IMR-90 (cell line): Measurements from ENCODE around the gene P2RX5. TPM values are rescaled to one million over a fixed set of nuclear protein-coding genes. Genes with fewer than 3 reads are reported as not detected.

Experiments
- ATAC-seq: fragments of 200-7000 bp; cut with Tn5 transposase; 2 replicates; pipeline ENCODE4 v1.9.1; 2020; ENCODE audit warnings: low read depth, mild to moderate bottlenecking, moderate library complexity
- BruUV-seq: library from RNA; stranded (reverse); fragments of 400-500 nt; replicated peaks from 2 replicates; lab custom pipeline; 2021; lab: Mats Ljungman, UMichigan
- CTCF ChIA-PET: fragments of 300-600 bp; formaldehyde crosslinking; extraction: SDS; loops from one replicate; lab custom pipeline; 2021; ENCODE audit warnings: antibody characterized with exemption; lab: Yijun Ruan, JAX
- POLR2A ChIA-PET: fragments of 300-600 bp; sonication (Branson Sonifier 250); formaldehyde crosslinking; loops from one replicate; lab custom pipeline; 2022; ENCODE audit warnings: antibody characterized with exemption; ENCODE audit not compliant: unreplicated experiment; lab: Charles Lee
- DNase-seq: peaks from one replicate; pipeline ENCODE4 v3.0.0; 2013
- H2AFZ ChIP-seq: replicated peaks from 2 replicates; pipeline ENCODE3; 2013; ENCODE audit warnings: low read length, mild to moderate bottlenecking; ENCODE audit not compliant: poor library complexity
- H2AK5ac ChIP-seq: 2 replicates; pipeline ENCODE4 v1.6.1; 2013; ENCODE audit warnings: low read depth, low read length, inconsistent platforms
- H2AK9ac ChIP-seq: replicated peaks from 2 replicates; pipeline ENCODE3; 2013; ENCODE audit warnings: mild to moderate bottlenecking, low read depth, low read length, moderate library complexity; ENCODE audit not compliant: poor library complexity
- H2BK120ac ChIP-seq: 2 replicates; pipeline ENCODE4 v1.6.1; 2013; ENCODE audit warnings: low read depth, low read length, inconsistent platforms
- H2BK15ac ChIP-seq: 3 replicates; pipeline ENCODE4 v1.6.1; 2013; ENCODE audit warnings: low read depth, low read length, inconsistent platforms
- H2BK20ac ChIP-seq: 2 replicates; pipeline ENCODE4 v1.6.1; 2013; ENCODE audit warnings: low read depth, mild to moderate bottlenecking, inconsistent platforms, low read length, moderate library complexity
- H2BK5ac ChIP-seq: 2 replicates; pipeline ENCODE4 v1.6.1; 2013; ENCODE audit warnings: mild to moderate bottlenecking, low read depth, low read length, inconsistent platforms; ENCODE audit not compliant: poor library complexity, severe bottlenecking
- H3K14ac ChIP-seq: replicated peaks from 2 replicates; pipeline ENCODE4 v1.6.1; 2013; ENCODE audit warnings: low read depth, low read length, inconsistent platforms
- H3K18ac ChIP-seq: 2 replicates; pipeline ENCODE4 v1.6.1; 2013; ENCODE audit warnings: low read depth, low read length, control low read depth
- H3K23ac ChIP-seq: 2 replicates; pipeline ENCODE4 v1.6.1; 2013; ENCODE audit warnings: low read depth, low read length, inconsistent platforms
- H3K27ac ChIP-seq: 2 replicates; pipeline ENCODE4 v1.5.1; 2013; ENCODE audit warnings: mild to moderate bottlenecking, control low read depth, low read length; ENCODE audit not compliant: insufficient read depth
- H3K27me3 ChIP-seq: 2 replicates; pipeline ENCODE4 v1.6.1; 2013; ENCODE audit warnings: low read length; ENCODE audit not compliant: control insufficient read depth, insufficient read depth
- H3K36me3 ChIP-seq: 2 replicates; pipeline ENCODE4 v1.6.1; 2013; ENCODE audit warnings: low read length, mixed read lengths; ENCODE audit not compliant: control insufficient read depth, insufficient read depth
- H3K4ac ChIP-seq: 2 replicates; pipeline ENCODE4 v1.6.1; 2013; ENCODE audit warnings: low read depth, low read length, inconsistent platforms
- H3K4me1 ChIP-seq: 2 replicates; pipeline ENCODE4 v1.6.1; 2013; ENCODE audit warnings: low read length, mixed read lengths; ENCODE audit not compliant: control insufficient read depth, insufficient read depth
- H3K4me2 ChIP-seq: 2 replicates; pipeline ENCODE4 v1.6.1; 2013; ENCODE audit warnings: low read depth, mild to moderate bottlenecking, control low read depth, low read length, moderate library complexity
- H3K4me3 ChIP-seq: 2 replicates; pipeline ENCODE4 v1.5.1; 2013; ENCODE audit warnings: low read depth, mild to moderate bottlenecking, control low read depth, low read length, moderate library complexity; ENCODE audit not compliant: insufficient read depth
- H3K56ac ChIP-seq: 2 replicates; pipeline ENCODE4 v1.6.1; 2013; ENCODE audit warnings: low read length, inconsistent platforms; ENCODE audit not compliant: insufficient read depth; ENCODE audit errors: extremely low read depth
- H3K79me1 ChIP-seq, 2 experiments: 2 replicates each; pipeline ENCODE4 v1.6.1; 2013; ENCODE audit warnings: low read length in 2 of 2, inconsistent platforms in 1 of 2, low read depth in 1 of 2
- H3K9ac ChIP-seq: 2 replicates; pipeline ENCODE4 v1.6.1; 2013; ENCODE audit warnings: low read depth, low read length, control low read depth
- H3K9me1 ChIP-seq: 2 replicates; pipeline ENCODE4 v1.6.1; 2013; ENCODE audit warnings: low read length, inconsistent platforms; ENCODE audit not compliant: insufficient read depth
- H3K9me3 ChIP-seq: 2 replicates; pipeline ENCODE4 v1.6.1; 2013; ENCODE audit warnings: low read length; ENCODE audit not compliant: control insufficient read depth, insufficient read depth
- H4K20me1 ChIP-seq: 2 replicates; pipeline ENCODE4 v1.6.1; 2013; ENCODE audit warnings: low read length, inconsistent platforms; ENCODE audit not compliant: insufficient read depth
- H4K5ac ChIP-seq: 2 replicates; pipeline ENCODE4 v1.6.1; 2013; ENCODE audit warnings: mild to moderate bottlenecking, low read depth, low read length, control low read depth
- H4K8ac ChIP-seq, 2 experiments: 2 replicates each; pipeline ENCODE4 v1.6.1; 2013; ENCODE audit warnings: low read depth in 2 of 2, low read length in 2 of 2, control low read depth in 1 of 2, inconsistent platforms in 1 of 2
- H4K91ac ChIP-seq: 2 replicates; pipeline ENCODE4 v1.6.1; 2013; ENCODE audit warnings: low read depth, low read length, inconsistent platforms; ENCODE audit not compliant: insufficient read depth
- ELK1 ChIP-seq: fragments of 150-350 bp; IDR thresholded peaks from 2 replicates; pipeline ENCODE4 v1.6.1; 2016; ENCODE audit warnings: low read depth, mild to moderate bottlenecking, low read length, moderate library complexity, borderline replicate concordance
- FOS ChIP-seq: fragments of 150-350 bp; IDR thresholded peaks from 2 replicates; pipeline ENCODE4 v1.6.1; 2016; ENCODE audit warnings: low read depth, low read length
- MAZ ChIP-seq: IDR thresholded peaks from 2 replicates; pipeline ENCODE4 v1.6.1; 2012; ENCODE audit warnings: low read depth, mild to moderate bottlenecking, low read length, improper control_type of control experiment, moderate library complexity, borderline replicate concordance
- MXI1 ChIP-seq: IDR thresholded peaks from 2 replicates; pipeline ENCODE4 v1.6.1; 2012; ENCODE audit warnings: low read depth, mild to moderate bottlenecking, low read length, moderate library complexity, borderline replicate concordance
- RAD21 ChIP-seq: IDR thresholded peaks from 2 replicates; pipeline ENCODE4 v1.6.1; 2012; ENCODE audit warnings: low read length, improper control_type of control experiment
- RCOR1 ChIP-seq: IDR thresholded peaks from 2 replicates; pipeline ENCODE4 v1.6.1; 2012; ENCODE audit warnings: mild to moderate bottlenecking, low read length, improper control_type of control experiment; ENCODE audit not compliant: insufficient replicate concordance
- RFX5 ChIP-seq: IDR thresholded peaks from 2 replicates; pipeline ENCODE4 v1.8.0; 2012; ENCODE audit warnings: low read depth, mild to moderate bottlenecking, low read length, moderate library complexity
- SMC3 ChIP-seq: fragments of 150-350 bp; IDR thresholded peaks from 2 replicates; pipeline ENCODE4 v1.6.1; 2016; ENCODE audit warnings: low read depth, mild to moderate bottlenecking, antibody characterized with exemption, low read length, moderate library complexity
- WGBS, 2 experiments: methylation state at CpG; one replicate each; pipeline versions ENCODE4 v1.1.5 to v1.1.7; 2013; ENCODE audit warnings: missing lambda C conversion rate in 2 of 2; ENCODE audit not compliant: insufficient read length in 1 of 2; ENCODE audit errors: extremely low coverage in 2 of 2; 5-methylcytosine and 5-hydroxymethylcytosine counted together
- dilution Hi-C: fragments of 300-500 bp; cut with HindIII; formaldehyde crosslinking; loops from one replicate; pipeline ENCODE4 v1.14.3; 2018; ENCODE audit warnings: low sequenced_read_pairs; ENCODE audit not compliant: unreplicated experiment
- in situ Hi-C: fragments of 300-500 bp; cut with MboI; formaldehyde crosslinking; loops from 3 replicates; pipeline ENCODE4 v1.14.3; 2019; ENCODE audit warnings: low sequenced_read_pairs, inconsistent platforms, mixed read lengths
- intact Hi-C: fragments of 100-400 bp; cut with micrococcal nuclease; formaldehyde crosslinking; loops from 2 replicates; pipeline ENCODE4 v1.10.0; 2022
- polyA plus RNA-seq, 3 experiments: library from polyadenylated mRNA; depleted of rRNA; stranded (reverse); fragments of >200 nt; gene quantifications; 2 replicates each; pipeline ENCODE4 v1.2.3, GENCODE V29; 2012; ENCODE audit warnings: low replicate concordance in 1 of 3
- total RNA-seq: library from RNA; depleted of rRNA; stranded (reverse); fragments of >200 nt; gene quantifications from 2 replicates; pipeline ENCODE4 v1.2.3, GENCODE V29; 2012

P2RX5 gene
- total and polyA plus RNA-seq, 2 of the 4 experiments (the other 2 are of a cell fraction) = 1.8 to 3.7 TPM

- in situ Hi-C loops (loop anchor here (25.0 kb wide), 1 partner anchor 281 kb away; no protein-coding TSS in a partner anchor), intact Hi-C loops (loop anchor here (10.0 kb wide), 2 partner anchors 344 to 686 kb away; no protein-coding TSS in a partner anchor), dilution Hi-C loops (no loop called here)
- Histone ChIP-seq H3K4me3 (no peak overlapping the region), H3K14ac (peak overlapping the region; percentile 41), H3K79me1 (peaks cover 3 to 20% of the 10 kb centered on the region in 2 experiments), H3K4me2 (peak overlapping the region; percentile 56), H3K18ac (peak overlapping the region; percentile 55), H4K5ac (peak overlapping the region; percentile 74), H3K9ac (peak overlapping the region; percentile 24; the same call in 1 of the 2 replicates), H2BK5ac (peak overlapping the region; percentile 53), H3K4me1 (peaks cover 16% of the 10 kb centered on the region), H3K27me3 (no peaks in the 10 kb centered on the region), H3K4ac (peak overlapping the region; percentile 32), H2BK20ac (peak overlapping the region; percentile 73), H2AFZ (peak overlapping the region; percentile 72), H4K8ac (peak overlapping the region; percentile 76 to 82), H3K56ac (no peak overlapping the region), H2BK120ac (peak overlapping the region; percentile 52), H4K20me1 (no peaks in the 10 kb centered on the region), H2AK5ac (peak overlapping the region; percentile 18; the same call in 1 of the 2 replicates), H3K27ac (peak overlapping the region; percentile 91), H2BK15ac (peak overlapping the region; percentile 18; the same call in 1 of the 3 replicates), H3K36me3 (no peaks in the 10 kb centered on the region), H3K23ac (peak overlapping the region; percentile 30), H3K9me1 (peaks cover 6% of the 10 kb centered on the region), H2AK9ac (peak overlapping the region; percentile 37), H4K91ac (peak overlapping the region; percentile 34), H3K9me3 (no peaks in the 10 kb centered on the region)
- TF ChIP-seq FOS = no peak
- no peak for TF ChIP-seq ELK1
- no peak for TF ChIP-seq RAD21
- TF ChIP-seq MAZ = no peak
- no peak for TF ChIP-seq RCOR1
- no peak for TF ChIP-seq SMC3
- TF ChIP-seq RFX5 = no peak
- TF ChIP-seq MXI1 = no peak
- ATAC-seq (peak; percentile 58), DNase-seq (peak; percentile 42)
- BruUV-seq = no TSS peak
- POLR2A ChIA-PET = interaction anchor here (0.7 kb wide), 1 partner anchor 75 kb away, joined by 21 read pairs; no protein-coding TSS in a partner anchor
- no CpG with 5 or more reads among the region's 9 CpGs for WGBS, 2 experiments
- CTCF ChIA-PET = interaction anchor here (1.4 to 1.7 kb wide), 2 partner anchors 115 to 183 kb away, joined by 4 to 10 read pairs; partner anchors contain the start of gene NCBP3
Measured at GRCh38 chr17:3730881-3731429, 35.0 kb upstream of the P2RX5 start.
